ENCODE data around the gene R3HCC1L.

DNA sequence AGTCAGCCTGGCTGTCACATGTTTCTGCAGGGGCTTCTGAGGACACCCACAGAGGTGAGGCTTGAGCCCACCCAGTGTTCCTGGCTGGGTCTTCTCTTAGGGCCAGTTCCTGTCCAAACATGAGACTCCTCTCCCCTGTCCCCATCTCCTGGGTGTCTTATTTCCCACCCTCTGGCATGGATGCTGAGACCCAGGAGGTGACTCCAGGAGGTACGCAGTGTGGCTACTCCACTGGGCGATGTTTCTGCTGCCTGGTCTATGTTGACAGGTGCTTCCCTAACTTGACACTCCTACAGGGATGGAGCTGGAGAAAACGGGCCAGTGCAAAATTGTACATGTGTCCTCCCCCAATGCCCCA, 159.8 kb downstream of the R3HCC1L start:
- TF ChIP-seq, protein P1, sequence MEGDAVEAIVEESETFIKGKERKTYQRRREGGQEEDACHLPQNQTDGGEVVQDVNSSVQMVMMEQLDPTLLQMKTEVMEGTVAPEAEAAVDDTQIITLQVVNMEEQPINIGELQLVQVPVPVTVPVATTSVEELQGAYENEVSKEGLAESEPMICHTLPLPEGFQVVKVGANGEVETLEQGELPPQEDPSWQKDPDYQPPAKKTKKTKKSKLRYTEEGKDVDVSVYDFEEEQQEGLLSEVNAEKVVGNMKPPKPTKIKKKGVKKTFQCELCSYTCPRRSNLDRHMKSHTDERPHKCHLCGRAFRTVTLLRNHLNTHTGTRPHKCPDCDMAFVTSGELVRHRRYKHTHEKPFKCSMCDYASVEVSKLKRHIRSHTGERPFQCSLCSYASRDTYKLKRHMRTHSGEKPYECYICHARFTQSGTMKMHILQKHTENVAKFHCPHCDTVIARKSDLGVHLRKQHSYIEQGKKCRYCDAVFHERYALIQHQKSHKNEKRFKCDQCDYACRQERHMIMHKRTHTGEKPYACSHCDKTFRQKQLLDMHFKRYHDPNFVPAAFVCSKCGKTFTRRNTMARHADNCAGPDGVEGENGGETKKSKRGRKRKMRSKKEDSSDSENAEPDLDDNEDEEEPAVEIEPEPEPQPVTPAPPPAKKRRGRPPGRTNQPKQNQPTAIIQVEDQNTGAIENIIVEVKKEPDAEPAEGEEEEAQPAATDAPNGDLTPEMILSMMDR (IDR thresholded peaks at IDR 0.05): no peak
- TF ChIP-seq POLR2AphosphoS5 (IDR thresholded peaks at IDR 0.05; ENCODE audit: insufficient read depth in 1 of 2, low read depth in 1 of 2): no peak
